GM12865 (cell line): ENCODE measurements around the gene CNTF.
A peak's percentile ranks its signal among the peaks of the same experiment; 100 is the strongest.
"Not testable (repeated sequence)": the region's sequence is repeated elsewhere in the genome, so short reads cannot be mapped to it uniquely, and the experiment has no call there.

Experiments used
- DNase-seq: peaks from one replicate; pipeline ENCODE4 v3.0.0; 2010; ENCODE audit warnings: low read depth
- H3K4me3 ChIP-seq: 2 replicates; pipeline ENCODE4 v1.5.1; 2011; ENCODE audit warnings: mild to moderate bottlenecking, low read depth, low read length, control low read depth
- CTCF ChIP-seq: IDR thresholded peaks from 2 replicates; pipeline ENCODE4 v1.5.1; 2011; ENCODE audit warnings: low read length, control low read depth, low read depth, inconsistent platforms; ENCODE audit not compliant: insufficient read depth; ENCODE audit errors: missing control alignments

Gene CNTF

GRCh38 chr11:58622344-58622743 lies at the start of gene CNTF:
TSS of gene CNTF (plus strand) at chr11:58622665. CDS start at chr11:58622753, 88 bp downstream.
- no peak within 1 kb of the TSS for H3K4me3 ChIP-seq
- TF ChIP-seq CTCF, result no peak
- no peak for DNase-seq

- DNase-seq, result not testable (repeated sequence)
- H3K4me3 ChIP-seq, result peak overlapping the region; percentile 99
These were observed 49.6 kb upstream of the CNTF start for GRCh38 chr11:58572906-58573305.

GRCh38 chr11:58573451-58574104 lies 48.9 kb upstream of the CNTF start:
- DNase-seq, result peak; percentile 81
- no peak for TF ChIP-seq CTCF
- H3K4me3 ChIP-seq, result peak overlapping the region; percentile 99

- no peak for DNase-seq
- no peak for TF ChIP-seq CTCF
- peak overlapping the region; percentile 99 for H3K4me3 ChIP-seq
These were observed 47.6 kb upstream of the CNTF start for GRCh38 chr11:58574881-58575280.

DNA sequence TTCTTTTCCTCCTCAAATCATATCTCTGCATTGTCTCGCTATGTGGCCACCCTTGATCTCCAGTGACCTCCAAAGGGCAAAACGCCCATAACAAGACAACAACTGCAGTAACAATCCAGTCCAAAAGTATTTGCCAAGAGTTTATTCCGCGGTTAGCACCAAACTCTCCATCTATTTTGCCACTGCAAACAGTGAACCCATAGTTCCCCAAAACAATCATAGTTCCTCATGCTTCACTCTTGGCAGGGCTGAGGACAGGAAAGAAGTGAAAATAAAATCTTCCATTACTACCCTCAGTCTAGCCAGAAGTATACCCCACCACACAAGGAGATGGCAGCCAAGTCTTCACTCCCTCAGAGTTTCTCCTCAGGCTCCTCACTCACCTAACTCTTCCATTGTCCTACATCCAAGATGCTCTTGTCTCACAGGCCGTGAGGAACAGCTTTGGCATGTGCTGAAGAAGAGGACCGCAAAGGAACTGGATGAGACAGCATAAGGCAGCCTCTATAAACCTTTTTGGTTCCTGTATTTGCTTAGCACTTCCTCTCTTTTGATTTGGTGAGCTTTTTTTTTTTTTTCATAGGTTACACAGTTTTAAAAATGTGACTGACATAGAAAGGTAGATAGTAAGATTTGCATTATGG lies 47.0 kb upstream of the CNTF start, which contains the start of gene LPXN:
TSS of gene LPXN (minus strand) at position 480 of the 644 bp plus-strand sequence. CDS start at position 396, 84 bp downstream.
- peak; percentile 85 for DNase-seq
- no peak for TF ChIP-seq CTCF
- peak within 1 kb of the TSS; percentile 99 for H3K4me3 ChIP-seq

DNA sequence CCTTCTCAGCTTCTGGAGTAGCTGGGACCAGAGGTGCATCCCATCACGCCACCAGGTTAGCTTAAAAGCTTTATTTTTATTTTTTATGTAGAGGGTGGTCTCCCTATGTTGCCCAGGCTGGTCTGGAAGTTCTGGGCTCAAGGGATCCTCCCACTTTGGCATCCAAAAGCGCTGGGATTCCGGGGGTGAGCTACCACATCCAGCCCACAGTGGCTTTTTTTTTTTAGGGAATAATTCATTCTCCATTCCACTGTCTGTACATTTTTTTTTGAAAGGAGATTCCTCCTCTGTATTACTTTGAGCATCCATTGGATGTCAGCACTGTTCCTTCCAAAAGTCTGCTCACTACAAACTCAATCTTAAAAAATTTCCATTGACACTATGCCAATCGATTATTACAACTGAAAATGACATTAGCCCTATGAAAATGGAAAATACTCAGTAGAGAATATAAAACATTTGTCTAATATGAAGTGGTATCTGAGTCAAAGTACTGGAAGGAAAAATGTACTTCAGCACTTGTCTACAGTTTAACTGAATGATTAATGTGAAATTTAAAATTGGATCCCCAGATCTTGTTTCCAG lies 45.5 kb upstream of the CNTF start:
- peak; percentile 29 for DNase-seq
- TF ChIP-seq CTCF, result peak; percentile 30
- peak overlapping the region; percentile 99 for H3K4me3 ChIP-seq

DNA sequence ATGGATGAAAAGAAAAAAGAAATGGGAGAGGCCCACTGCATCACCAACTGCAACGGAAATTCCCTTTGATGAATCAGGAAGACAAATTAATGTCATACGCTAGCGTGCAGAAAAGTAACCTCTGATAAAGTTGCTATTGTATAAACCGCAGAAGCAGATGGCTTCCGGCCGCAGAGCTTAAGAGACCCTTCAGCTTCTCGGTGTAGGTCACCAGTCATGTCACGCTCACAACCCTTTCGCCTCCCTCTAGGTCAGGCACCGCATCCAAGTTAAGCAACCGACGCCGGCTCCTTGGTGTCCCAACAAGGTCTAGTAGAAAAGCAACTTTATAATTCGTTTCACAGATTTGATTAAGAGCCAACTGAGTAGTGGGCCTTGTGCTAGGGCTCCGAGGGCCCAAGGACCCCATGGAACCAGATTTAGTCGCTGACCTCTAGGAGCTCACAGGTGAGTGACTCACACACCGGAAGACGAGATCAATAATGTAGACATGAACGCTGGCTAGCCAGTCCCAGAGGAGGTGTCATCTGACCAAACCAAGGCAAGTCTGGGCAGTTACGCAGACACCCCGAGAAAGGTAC lies 44.8 kb upstream of the CNTF start:
- DNase-seq, result peak; percentile 95
- H3K4me3 ChIP-seq, result peak overlapping the region; percentile 99
- no peak for TF ChIP-seq CTCF
